CD4-positive, alpha-beta T cell (primary cell): ENCODE data around the gene CTIF. TPM values are rescaled to one million over a fixed set of nuclear protein-coding genes. Genes with fewer than 3 reads are reported as not detected.

Experiments used
- ATAC-seq: fragments of 200-7000 bp; cut with Tn5 transposase; one replicate; pipeline ENCODE4 v1.10.0; 2022; ENCODE audit warnings: mild to moderate bottlenecking; ENCODE audit not compliant: poor library complexity
- CTCF ChIA-PET: fragments of 350-600 bp; sonication (Branson Sonifier 250); formaldehyde crosslinking; loops from one replicate; lab custom pipeline; 2021; ENCODE audit warnings: antibody characterized with exemption, inconsistent platforms; lab: Charles Lee
- POLR2A ChIA-PET: fragments of 350-600 bp; sonication (Branson Sonifier 250); formaldehyde crosslinking; loops from one replicate; lab custom pipeline; 2021; ENCODE audit warnings: antibody characterized with exemption, inconsistent platforms; lab: Charles Lee
- DNase-seq, 14 experiments: peaks; one replicate each; pipeline ENCODE4 v3.0.0-alpha.2; 2013 to 2020; ENCODE audit warnings: mixed read lengths in 2 of 14
- H3K27ac ChIP-seq, 2 donors: one replicate each; pipeline versions ENCODE4 v1.5.1 to v1.7.0; 2013; ENCODE audit warnings: low read length in 2 of 2, low read depth in 1 of 2, mild to moderate bottlenecking in 1 of 2
- H3K27me3 ChIP-seq, 2 experiments: 1 replicate in 1 of 2; 2 replicates in 1 of 2; pipeline versions ENCODE4 v1.6.1 to v1.7.0; 2013; ENCODE audit warnings: low read length in 2 of 2, control low read depth in 1 of 2, mild to moderate bottlenecking in 1 of 2, moderate library complexity in 1 of 2; ENCODE audit not compliant: insufficient read depth in 2 of 2, control insufficient read depth in 1 of 2
- H3K36me3 ChIP-seq: one replicate; pipeline ENCODE4 v1.6.1; 2013; ENCODE audit warnings: low read length, control low read depth; ENCODE audit not compliant: insufficient read depth
- H3K4me1 ChIP-seq: one replicate; pipeline ENCODE4 v1.6.1; 2013; ENCODE audit warnings: low read length, control low read depth; ENCODE audit not compliant: insufficient read depth
- H3K4me3 ChIP-seq: one replicate; pipeline ENCODE4 v1.5.1; 2013; ENCODE audit warnings: mild to moderate bottlenecking, low read length, moderate library complexity
- H3K9me3 ChIP-seq, 2 experiments: 1 replicate in 1 of 2; 2 replicates in 1 of 2; pipeline versions ENCODE4 v1.6.1 to v1.7.0; 2013; ENCODE audit warnings: low read length in 2 of 2, mild to moderate bottlenecking in 2 of 2, control low read depth in 1 of 2, moderate library complexity in 1 of 2; ENCODE audit not compliant: control insufficient read depth in 1 of 2, insufficient read depth in 1 of 2
- H3K27ac Mint-ChIP-seq: one replicate; pipeline ENCODE4 v1.8.0; 2020; ENCODE audit warnings: mixed read lengths
- H3K27me3 Mint-ChIP-seq: one replicate; pipeline ENCODE4 v1.8.0; 2021; ENCODE audit warnings: mixed read lengths
- H3K36me3 Mint-ChIP-seq: one replicate; pipeline ENCODE4 v1.8.0; 2021; ENCODE audit warnings: low read depth, mixed read lengths
- H3K4me1 Mint-ChIP-seq: one replicate; pipeline ENCODE4 v1.8.0; 2021; ENCODE audit warnings: low read depth, mixed read lengths
- H3K4me3 Mint-ChIP-seq: one replicate; pipeline ENCODE4 v1.8.0; 2020; ENCODE audit warnings: mild to moderate bottlenecking, mixed read lengths
- H3K9me3 Mint-ChIP-seq: one replicate; pipeline ENCODE4 v1.8.0; 2020; ENCODE audit warnings: mixed read lengths
- CTCF ChIP-seq: fragments of 200-600 bp; IDR thresholded peaks from one replicate; pipeline ENCODE4 v1.8.0; 2022; ENCODE audit warnings: antibody characterized with exemption, mild to moderate bottlenecking
- intact Hi-C, 2 experiments: fragments of 100-400 bp; cut with DNase I in 1 of 2; cut with micrococcal nuclease in 1 of 2; formaldehyde crosslinking; loops; one replicate each; pipeline versions ENCODE4 v1.15.1 to v1.9.0; 2023 to 2025; cut with DNase I, micrococcal nuclease
- total RNA-seq, 174 experiments: library from RNA in 2 of 174; stranded (reverse) in 2 of 174; gene quantifications; one replicate each; pipeline ENCODE4 v1.2.3 and lab custom pipeline; 2021 to 2026

CTIF gene
- total RNA-seq, 2 experiments from 2014 or later: 1.1 to 2.9 TPM

- Mint-ChIP-seq H3K9me3 (no peaks in the 10 kb centered on the region), H3K36me3 (no peaks in the 10 kb centered on the region), H3K4me3 (no peak overlapping the region), H3K27ac (no peak overlapping the region), H3K27me3 (no peaks in the 10 kb centered on the region), H3K4me1 (peaks cover 16% of the 10 kb centered on the region)
- POLR2A ChIA-PET: no interaction called here
- CTCF ChIA-PET: no interaction called here
- ATAC-seq: no peak
- no peak for TF ChIP-seq CTCF
- H3K27me3 ChIP-seq: no peaks in the 10 kb centered on the region
- no peaks in the 10 kb centered on the region for H3K36me3 ChIP-seq
- H3K4me3 ChIP-seq: no peak overlapping the region
- H3K27ac ChIP-seq: no peak overlapping the region
- DNase-seq: no peak
- H3K9me3 ChIP-seq: no peaks in the 10 kb centered on the region
- peaks cover 27% of the 10 kb centered on the region for H3K4me1 ChIP-seq
- intact Hi-C loops: no loop called here
Observed at GRCh38 chr18:48872234-48873145, 333.7 kb downstream of the CTIF start.

DNA sequence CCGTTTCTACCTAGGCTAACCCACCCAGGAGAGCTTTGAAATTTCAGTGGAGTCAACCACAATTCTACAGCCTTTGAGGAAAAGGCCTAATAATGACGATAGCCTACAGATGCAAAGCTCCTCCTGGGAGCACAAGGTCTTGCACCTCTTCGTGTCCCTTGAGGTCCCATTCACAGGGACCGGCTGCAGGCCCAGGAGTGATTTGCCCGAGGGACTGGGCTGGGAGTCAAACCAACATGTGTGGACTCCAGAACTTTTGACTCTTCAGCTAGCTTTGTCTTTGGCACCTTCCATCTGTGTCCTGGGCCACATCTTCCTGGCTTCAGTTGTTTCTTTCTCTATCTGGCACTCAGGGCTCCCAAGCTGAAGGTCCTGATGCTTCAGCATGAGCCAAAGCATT is 335.4 kb downstream of the CTIF start:
- Mint-ChIP-seq H3K9me3 (no peaks in the 10 kb centered on the region), H3K4me1 (peaks cover 2% of the 10 kb centered on the region), H3K27me3 (no peaks in the 10 kb centered on the region), H3K4me3 (no peak overlapping the region), H3K36me3 (no peaks in the 10 kb centered on the region), H3K27ac (no peak overlapping the region)
- Histone ChIP-seq H3K9me3 (no peaks in the 10 kb centered on the region), H3K27me3 (no peaks in the 10 kb centered on the region), H3K36me3 (no peaks in the 10 kb centered on the region), H3K4me1 (peaks cover 10% of the 10 kb centered on the region), H3K27ac (no peak overlapping the region), H3K4me3 (no peak overlapping the region)
- DNase-seq: no peak
- intact Hi-C loops: no loop called here
- no peak for ATAC-seq
- no peak for TF ChIP-seq CTCF
- ChIA-PET POLR2A (no interaction called here), CTCF (no interaction called here)

DNA sequence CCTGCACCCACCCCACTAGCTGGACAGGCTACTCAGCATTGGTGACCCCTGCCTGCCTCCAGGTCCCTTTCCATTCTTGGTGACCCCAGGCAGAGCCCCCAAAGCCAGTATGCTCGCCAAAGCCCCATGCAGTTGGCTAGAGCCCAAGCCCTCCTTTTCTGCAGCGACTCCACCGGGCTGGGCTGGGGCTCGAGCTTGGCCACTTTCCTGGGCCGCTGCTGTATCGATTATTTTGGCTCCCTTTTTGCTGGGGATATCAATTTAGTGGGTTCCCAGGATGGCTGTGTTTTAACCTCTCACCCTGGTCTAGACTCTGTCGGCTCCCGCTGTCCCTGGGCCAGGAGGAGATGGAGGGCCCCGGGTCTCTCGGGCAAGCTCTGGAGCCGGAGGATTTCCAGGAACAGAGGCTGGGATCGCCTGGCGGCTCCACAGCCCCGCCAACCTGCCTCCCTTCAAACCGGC is 335.9 kb downstream of the CTIF start:
- Histone ChIP-seq H3K27me3 (no peaks in the 10 kb centered on the region), H3K9me3 (no peaks in the 10 kb centered on the region), H3K4me1 (peaks cover 5% of the 10 kb centered on the region), H3K36me3 (no peaks in the 10 kb centered on the region), H3K27ac (no peak overlapping the region), H3K4me3 (no peak overlapping the region)
- ATAC-seq (no peak), DNase-seq (no peak)
- intact Hi-C loops: no loop called here
- H3K9me3 Mint-ChIP-seq: no peaks in the 10 kb centered on the region
- CTCF ChIA-PET: interaction anchor here (0.9 kb wide), 1 partner anchor 98 kb away, joined by 3 read pairs; no protein-coding TSS in a partner anchor
- no peak overlapping the region for H3K4me3 Mint-ChIP-seq
- TF ChIP-seq CTCF: no peak
- H3K27me3 Mint-ChIP-seq: no peaks in the 10 kb centered on the region
- POLR2A ChIA-PET: no interaction called here
- no peaks in the 10 kb centered on the region for H3K36me3 Mint-ChIP-seq
- no peak overlapping the region for H3K27ac Mint-ChIP-seq
- no peaks in the 10 kb centered on the region for H3K4me1 Mint-ChIP-seq
